ENCODE results near the gene NAT14. TPM values are rescaled to one million over a fixed set of nuclear protein-coding genes. Genes with fewer than 3 reads are reported as not detected.
A peak's percentile ranks its signal among the peaks of the same experiment; 100 is the strongest.

NAT14 gene
- total and polyA plus RNA-seq, 2 donors from 2014 or later: 42.6 to 45.0 TPM

DNA sequence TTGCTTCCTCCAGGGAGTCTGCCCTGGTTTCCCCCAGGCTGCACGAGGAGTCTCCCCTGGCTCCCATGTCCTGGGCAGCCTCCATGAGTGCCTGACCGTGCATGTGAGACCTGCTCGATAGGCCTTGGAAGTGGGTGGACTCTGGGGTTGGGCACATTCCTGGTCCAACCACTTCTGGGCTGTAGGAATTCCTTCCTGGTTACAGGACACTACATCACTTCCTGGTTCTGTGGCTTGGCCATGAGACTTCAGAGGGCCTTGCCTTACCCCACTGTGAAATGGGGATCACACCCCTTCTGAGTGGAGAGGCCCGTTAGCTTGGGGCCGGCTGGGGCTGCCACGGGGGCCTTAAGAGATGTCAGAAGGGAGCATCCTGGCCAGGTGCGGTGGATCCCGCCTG is 12.5 kb upstream of the NAT14 start:
- intact Hi-C loops (cut with DNase I): no loop called here
- peak in 1 of 5 donors; percentile 43 for DNase-seq
- no peak for FAIRE-seq
- Histone ChIP-seq H3K27ac (ENCODE audit: low read depth in 2 of 2, low read length in 2 of 2) (no peak overlapping the region), H3K27me3 (ENCODE audit: control insufficient read depth, insufficient read depth, low read length) (no peaks in the 10 kb centered on the region), H3K4me3 (ENCODE audit: low read length in 3 of 3) (no peak overlapping the region), H3K4me1 (ENCODE audit: control insufficient read depth in 2 of 3, insufficient read depth in 2 of 3, low read depth in 1 of 3, low read length in 3 of 3) (peaks cover 2 to 22% (median 13%) of the 10 kb centered on the region in 3 donors), H3K9ac (ENCODE audit: low read length in 3 of 3) (no peak overlapping the region), H3K36me3 (ENCODE audit: control insufficient read depth in 2 of 3, insufficient read depth in 3 of 3, low read length in 3 of 3) (no peaks in the 10 kb centered on the region), H3K9me3 (ENCODE audit: control insufficient read depth in 2 of 3, insufficient read depth in 1 of 3, low read length in 3 of 3) (no peaks in the 10 kb centered on the region)
- TF ChIP-seq, protein P1, sequence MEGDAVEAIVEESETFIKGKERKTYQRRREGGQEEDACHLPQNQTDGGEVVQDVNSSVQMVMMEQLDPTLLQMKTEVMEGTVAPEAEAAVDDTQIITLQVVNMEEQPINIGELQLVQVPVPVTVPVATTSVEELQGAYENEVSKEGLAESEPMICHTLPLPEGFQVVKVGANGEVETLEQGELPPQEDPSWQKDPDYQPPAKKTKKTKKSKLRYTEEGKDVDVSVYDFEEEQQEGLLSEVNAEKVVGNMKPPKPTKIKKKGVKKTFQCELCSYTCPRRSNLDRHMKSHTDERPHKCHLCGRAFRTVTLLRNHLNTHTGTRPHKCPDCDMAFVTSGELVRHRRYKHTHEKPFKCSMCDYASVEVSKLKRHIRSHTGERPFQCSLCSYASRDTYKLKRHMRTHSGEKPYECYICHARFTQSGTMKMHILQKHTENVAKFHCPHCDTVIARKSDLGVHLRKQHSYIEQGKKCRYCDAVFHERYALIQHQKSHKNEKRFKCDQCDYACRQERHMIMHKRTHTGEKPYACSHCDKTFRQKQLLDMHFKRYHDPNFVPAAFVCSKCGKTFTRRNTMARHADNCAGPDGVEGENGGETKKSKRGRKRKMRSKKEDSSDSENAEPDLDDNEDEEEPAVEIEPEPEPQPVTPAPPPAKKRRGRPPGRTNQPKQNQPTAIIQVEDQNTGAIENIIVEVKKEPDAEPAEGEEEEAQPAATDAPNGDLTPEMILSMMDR (IDR thresholded peaks at IDR 0.05; ENCODE audit: borderline replicate concordance, extremely low read depth, insufficient read depth): no peak

DNA sequence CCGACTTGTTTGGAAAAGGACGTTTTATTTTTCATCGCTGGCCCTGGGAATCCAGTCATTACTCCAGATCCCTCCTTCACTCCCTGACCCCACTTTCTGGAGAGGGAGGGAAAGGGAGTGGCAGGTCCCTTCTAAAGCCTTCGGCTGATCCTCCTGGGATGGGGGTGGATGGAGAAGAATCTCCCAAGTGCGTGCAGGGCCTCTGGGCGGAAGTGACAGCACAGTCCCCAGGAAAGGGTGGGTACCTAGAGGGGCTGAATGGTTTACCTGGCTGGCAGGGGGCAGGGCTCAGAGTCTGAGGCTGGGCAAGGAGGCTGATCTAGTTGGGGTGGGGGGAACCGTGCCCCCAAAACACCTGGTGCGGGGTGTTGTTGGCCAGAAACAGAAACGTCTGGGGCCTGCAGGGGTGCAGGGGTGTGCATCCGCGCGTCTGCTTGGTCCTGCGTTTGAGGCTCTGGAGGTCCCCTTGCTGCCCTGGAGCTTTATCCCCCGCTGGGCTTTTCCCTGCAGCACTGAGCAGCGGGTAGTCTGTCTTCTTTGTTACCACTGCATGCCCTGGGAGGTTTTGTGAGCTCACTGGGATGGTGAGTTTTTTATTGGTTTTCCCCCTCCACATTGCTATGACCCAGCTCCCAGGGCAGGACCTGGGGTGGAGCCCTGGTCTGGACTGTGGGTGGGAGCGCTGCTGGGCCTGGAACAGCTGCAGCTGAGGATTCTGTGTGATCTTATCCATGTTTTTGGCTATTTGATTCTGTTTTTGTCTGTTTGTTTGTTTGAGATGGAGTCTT is 11.6 kb upstream of the NAT14 start:
- peak in 1 of 5 donors; percentile 64 for DNase-seq
- H3K4me3 ChIP-seq (ENCODE audit: low read length in 3 of 3): no peak overlapping the region
- no peaks in the 10 kb centered on the region for H3K27me3 ChIP-seq (ENCODE audit: control insufficient read depth, insufficient read depth, low read length)
- peaks cover 2 to 25% (median 22%) of the 10 kb centered on the region in 3 donors for H3K4me1 ChIP-seq (ENCODE audit: control insufficient read depth in 2 of 3, insufficient read depth in 2 of 3, low read depth in 1 of 3, low read length in 3 of 3)
- H3K9me3 ChIP-seq (ENCODE audit: control insufficient read depth in 2 of 3, insufficient read depth in 1 of 3, low read length in 3 of 3): no peaks in the 10 kb centered on the region
- H3K9ac ChIP-seq (ENCODE audit: low read length in 3 of 3): peak overlapping the region in 1 of 3 donors; percentile 41
- H3K36me3 ChIP-seq (ENCODE audit: control insufficient read depth in 2 of 3, insufficient read depth in 3 of 3, low read length in 3 of 3): no peaks in the 10 kb centered on the region
- TF ChIP-seq, protein P1 (IDR thresholded peaks at IDR 0.05; ENCODE audit: borderline replicate concordance, extremely low read depth, insufficient read depth): no peak
- no peak for FAIRE-seq
- no peak overlapping the region for H3K27ac ChIP-seq (ENCODE audit: low read depth in 2 of 2, low read length in 2 of 2)
- intact Hi-C loops (cut with DNase I): no loop called here

DNA sequence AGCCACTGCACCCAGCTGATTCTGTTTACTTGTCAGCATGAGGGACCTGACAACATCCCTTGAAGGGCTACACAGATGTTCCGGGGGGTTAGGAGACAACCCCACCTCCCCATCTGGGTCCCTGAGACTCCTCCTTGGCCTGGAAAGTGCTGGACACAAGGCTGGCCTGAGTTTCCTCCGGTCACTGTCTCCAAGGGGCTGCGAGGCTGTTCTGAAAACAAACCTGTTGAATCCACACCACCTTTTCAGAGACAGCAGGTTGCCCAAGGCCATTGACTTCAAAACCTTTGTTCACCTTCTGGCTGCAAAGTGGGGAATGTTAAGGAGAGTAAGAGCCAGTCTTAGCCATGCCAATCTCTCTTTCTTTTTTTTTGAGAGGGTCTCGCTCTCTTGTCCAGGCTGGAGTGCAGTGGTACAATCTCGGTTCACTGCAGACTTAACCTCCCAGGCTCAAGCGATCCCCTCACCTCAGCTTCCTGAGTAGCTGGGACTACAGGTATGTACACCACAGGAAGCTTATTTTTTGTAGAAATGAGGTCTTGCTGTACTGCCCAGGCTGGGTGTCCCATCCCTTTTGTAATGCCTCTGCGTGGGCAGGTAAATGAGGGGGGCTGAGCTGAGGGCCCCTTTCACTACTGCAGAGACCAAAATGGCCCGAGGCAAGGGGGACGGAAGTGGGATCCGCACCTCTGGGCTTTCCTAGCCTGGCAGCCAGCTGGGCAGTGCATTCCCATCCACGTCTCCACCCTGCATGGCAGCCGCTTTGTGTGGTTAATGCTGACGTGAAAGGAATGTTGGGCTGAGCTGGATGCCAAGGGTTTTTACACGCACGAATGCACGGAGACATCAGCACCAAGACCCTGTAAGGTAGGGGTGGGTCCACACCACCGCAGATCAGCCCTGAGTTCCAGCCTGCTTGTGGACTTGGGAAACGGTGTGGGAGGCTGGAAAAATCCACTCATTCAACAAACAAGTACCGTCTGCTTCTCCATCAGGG is 10.4 kb upstream of the NAT14 start:
- intact Hi-C loops (cut with DNase I): no loop called here
- no peak overlapping the region for H3K4me3 ChIP-seq (ENCODE audit: low read length in 3 of 3)
- TF ChIP-seq, protein P1 (IDR thresholded peaks at IDR 0.05; ENCODE audit: borderline replicate concordance, extremely low read depth, insufficient read depth): no peak
- no peak for FAIRE-seq
- H3K4me1 ChIP-seq (ENCODE audit: control insufficient read depth in 2 of 3, insufficient read depth in 2 of 3, low read depth in 1 of 3, low read length in 3 of 3): peaks cover 2 to 29% (median 28%) of the 10 kb centered on the region in 3 donors
- no peaks in the 10 kb centered on the region for H3K27me3 ChIP-seq (ENCODE audit: control insufficient read depth, insufficient read depth, low read length)
- peak; percentile 74 to 89 (median 77) for DNase-seq
- no peaks in the 10 kb centered on the region for H3K36me3 ChIP-seq (ENCODE audit: control insufficient read depth in 2 of 3, insufficient read depth in 3 of 3, low read length in 3 of 3)
- H3K9me3 ChIP-seq (ENCODE audit: control insufficient read depth in 2 of 3, insufficient read depth in 1 of 3, low read length in 3 of 3): no peaks in the 10 kb centered on the region
- no peak overlapping the region for H3K9ac ChIP-seq (ENCODE audit: low read length in 3 of 3)
- peak overlapping the region; percentile 9 to 45 for H3K27ac ChIP-seq (ENCODE audit: low read depth in 2 of 2, low read length in 2 of 2)
